GM19239 (cell line): ENCODE measurements around the gene ADARB2.

Source experiments
- DNase-seq: peaks from one replicate; pipeline ENCODE4 v3.0.0; 2011; ENCODE audit warnings: low spot score; ENCODE audit not compliant: insufficient read length
- FAIRE-seq: peaks from 2 replicates; lab custom pipeline; 2011; peaks lifted over from hg19 to GRCh38; lab: Jason Lieb, UNC

The ADARB2 gene

DNA sequence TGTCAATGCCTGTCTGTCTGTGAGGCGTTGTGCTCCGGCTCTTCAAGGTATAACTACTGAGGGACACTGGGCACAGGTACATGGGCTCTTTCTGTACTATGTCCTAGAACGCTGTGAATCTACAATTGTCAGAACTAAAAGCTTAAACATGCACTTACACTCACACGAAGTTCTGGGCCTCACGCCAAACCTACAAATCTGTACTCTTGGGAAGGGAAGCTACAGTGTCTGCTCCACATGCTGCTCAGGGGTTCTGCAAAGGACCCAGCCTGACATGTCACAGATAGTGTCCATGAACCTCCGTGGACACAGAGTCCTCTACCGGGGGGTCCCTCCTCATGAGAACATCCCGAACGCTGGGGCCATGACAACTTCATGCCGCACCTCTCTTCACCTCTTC lies 412.4 kb downstream of the ADARB2 start:
- no peak for DNase-seq
- FAIRE-seq = no peak

DNA sequence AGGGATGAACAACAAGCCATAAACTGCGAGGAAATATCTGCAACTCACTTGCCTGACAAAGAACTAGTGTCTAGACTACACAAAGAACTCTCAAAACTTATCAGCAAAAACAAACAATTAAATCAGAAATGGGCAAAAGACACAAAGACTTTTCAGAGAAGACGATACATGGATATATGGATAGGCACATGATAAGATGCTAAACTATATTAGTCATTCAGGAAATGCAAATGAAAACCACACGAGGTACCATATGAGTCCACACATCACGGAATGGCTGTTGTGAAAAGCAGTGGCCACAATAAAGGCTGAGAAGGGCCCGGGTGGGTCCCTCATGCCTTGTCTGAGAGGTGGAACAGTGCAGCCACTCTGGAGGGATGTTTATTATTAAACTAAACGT lies 413.4 kb downstream of the ADARB2 start:
- DNase-seq = no peak
- no peak for FAIRE-seq

DNA sequence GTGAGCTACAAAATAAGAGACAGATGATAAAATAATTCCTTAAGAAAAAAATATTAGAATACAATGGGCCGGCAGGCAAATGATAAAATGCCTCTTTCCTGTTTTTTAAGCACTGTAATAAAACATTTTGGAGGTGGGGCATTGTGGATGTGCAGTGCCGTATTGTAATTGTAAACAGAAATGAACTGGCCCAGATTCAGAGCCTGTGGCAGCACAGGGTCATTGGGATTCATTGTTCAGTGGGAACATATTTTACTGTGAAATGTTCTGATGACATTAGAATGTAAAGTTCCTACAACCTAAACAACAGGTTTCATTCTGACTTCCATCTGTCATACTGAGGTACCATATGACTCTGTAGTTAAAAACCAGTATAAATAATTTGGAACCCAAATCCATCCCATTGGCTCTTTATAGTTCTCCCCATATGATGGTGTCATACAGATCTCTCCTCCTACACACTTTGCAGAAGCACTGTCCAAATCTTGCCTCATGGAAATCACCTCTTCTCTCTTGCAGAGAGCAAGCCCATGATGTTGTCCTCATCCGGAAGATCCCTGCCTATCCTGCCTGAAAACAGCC lies 416.5 kb downstream of the ADARB2 start:
- no peak for DNase-seq
- no peak for FAIRE-seq

DNA sequence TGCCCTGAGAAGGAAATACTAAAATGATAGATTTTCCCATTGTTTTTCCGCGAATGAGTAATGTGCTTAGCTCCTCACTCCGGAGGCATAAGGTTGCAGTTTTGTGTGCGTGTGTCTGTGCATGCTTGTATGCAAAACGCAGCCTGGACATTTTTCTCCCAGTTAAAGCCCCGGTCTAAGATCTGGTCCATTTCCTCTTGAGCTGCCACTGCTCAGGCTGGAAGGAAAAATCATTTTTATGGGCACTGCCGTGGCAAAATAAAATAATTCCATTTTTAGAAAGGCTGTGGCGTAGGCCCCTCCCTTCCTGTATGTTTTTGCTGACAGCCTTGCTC lies 420.5 kb downstream of the ADARB2 start:
- DNase-seq (no peak), FAIRE-seq (no peak)

DNA sequence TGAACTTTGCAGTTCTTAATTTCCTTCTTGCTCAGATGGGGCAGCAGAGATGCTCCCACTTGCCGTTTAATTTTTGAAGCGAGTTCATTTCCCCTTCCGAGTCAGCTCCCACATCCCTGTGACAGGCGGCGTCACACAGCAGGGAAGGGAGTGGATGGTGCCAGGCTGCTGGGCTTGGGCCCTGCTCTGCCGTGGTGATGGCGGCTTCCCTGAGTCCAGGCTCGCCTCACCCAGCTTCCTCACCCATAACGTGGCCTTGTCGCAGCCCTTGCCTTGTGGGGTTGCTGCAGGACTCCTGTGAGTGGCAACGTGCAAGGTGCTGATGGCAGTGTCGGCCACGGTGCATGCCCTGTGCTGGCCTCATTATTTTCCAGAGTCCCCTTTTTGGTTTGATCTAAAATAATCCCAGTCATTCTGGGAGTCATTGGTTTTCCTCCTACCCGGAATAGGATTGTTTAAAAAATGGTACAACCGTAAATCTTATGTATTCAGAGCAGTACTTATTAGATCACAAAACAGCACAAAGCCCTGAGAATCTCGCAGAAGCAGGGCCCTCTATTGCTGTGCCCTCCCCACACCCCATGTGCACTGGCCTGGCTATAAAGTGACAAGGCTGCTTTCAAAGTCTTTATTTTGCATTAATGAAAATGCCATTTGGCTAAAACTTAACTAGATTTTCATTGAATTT lies 421.1 kb downstream of the ADARB2 start:
- no peak for FAIRE-seq
- DNase-seq = no peak

DNA sequence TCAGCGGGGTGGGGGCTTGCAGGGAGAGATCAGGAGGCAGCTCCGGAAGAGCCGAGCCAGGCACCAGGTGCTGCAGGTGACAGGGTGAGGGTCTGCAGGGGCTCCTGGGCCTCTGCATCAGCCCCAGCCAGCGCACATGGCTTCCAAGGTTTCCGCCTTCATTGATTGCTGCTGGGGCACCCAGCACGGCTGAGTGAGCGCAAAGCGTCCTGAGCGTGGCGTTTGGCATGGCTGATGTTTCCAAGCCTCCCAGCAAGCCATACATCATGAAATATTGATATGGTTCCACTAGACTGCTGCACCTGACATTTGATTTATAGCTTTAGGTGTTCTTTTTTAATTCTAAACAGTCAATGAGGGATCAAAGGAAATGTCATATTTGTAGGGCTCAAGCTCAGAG lies 422.1 kb downstream of the ADARB2 start:
- DNase-seq = no peak
- no peak for FAIRE-seq

DNA sequence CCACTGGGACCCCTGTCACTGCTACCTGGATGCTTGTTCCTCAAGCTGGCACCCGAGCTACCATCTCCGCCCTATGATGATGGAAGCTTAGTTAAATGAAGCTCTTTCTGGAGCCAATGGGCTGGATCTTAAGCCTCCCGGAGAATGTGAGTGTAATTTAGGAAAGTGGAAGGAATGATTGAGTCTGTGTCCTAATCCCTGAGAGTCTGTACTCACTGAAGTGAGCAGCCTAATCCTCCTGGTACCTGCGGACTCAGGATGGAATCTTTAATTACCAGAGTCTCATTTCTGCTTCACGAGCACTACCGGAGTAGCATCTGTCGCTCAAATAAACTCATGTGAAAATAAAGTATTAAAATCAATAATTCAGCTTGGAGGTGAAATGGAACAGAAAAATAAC lies 425.6 kb downstream of the ADARB2 start:
- FAIRE-seq = no peak
- no peak for DNase-seq

DNA sequence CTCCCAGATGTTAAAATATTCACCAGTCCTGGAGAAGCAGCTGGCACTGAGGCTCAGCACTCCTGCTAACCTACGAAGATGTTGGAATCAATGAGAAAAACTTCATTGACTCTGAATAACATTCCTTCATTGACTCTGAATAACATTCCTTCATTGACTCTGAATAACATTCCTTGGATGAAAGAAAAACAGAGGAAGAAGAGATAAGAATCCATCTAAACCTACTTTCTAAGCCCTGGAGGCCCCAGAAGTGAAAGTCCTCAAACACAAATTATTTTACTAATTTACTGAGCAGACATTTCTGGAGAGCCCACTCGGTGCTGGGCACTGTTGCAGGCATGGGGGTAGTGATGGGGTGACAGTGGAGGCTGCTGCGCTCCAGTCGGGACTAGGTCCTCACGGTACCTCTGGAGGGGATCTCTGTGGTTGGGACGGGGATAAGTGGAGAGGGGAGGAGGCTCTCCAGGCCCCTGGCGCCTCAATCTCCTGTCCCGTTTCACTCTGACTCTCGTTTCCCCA lies 427.0 kb downstream of the ADARB2 start:
- no peak for DNase-seq

DNA sequence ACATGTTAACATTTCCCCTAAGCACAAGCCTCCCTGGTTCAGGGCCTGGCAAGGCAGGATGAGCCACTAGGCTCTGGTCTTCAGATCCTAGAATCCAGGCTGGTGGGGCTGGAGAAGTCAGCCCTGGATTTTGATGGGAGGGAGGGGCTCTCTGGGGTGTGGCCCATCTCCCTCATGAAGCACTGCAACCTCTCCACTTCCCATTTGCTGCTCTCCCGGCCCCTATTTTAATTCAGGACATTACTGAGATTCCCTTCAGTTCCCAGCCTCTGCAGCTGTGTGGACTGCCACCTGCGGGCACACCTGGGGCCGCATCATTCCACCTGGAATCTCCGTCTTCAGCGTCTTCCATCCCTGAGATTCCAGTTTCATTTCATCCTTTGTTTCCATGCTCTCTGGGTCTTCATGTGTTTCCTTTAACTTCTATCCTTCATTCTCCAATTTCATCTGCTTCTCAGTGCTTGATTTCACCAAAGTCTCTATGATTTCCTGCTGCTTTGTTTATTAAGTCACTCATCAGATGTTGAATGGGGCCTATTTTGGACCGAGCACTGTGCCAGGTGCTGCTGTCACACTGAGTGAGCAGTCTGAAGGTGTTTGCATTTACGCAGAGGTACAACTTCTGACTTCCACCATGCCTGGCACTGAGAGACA lies 427.6 kb downstream of the ADARB2 start:
- FAIRE-seq (no peak), DNase-seq (no peak)

More for the DNA sequence above, 427.0 kb downstream of the ADARB2 start:
- no peak for FAIRE-seq

DNA sequence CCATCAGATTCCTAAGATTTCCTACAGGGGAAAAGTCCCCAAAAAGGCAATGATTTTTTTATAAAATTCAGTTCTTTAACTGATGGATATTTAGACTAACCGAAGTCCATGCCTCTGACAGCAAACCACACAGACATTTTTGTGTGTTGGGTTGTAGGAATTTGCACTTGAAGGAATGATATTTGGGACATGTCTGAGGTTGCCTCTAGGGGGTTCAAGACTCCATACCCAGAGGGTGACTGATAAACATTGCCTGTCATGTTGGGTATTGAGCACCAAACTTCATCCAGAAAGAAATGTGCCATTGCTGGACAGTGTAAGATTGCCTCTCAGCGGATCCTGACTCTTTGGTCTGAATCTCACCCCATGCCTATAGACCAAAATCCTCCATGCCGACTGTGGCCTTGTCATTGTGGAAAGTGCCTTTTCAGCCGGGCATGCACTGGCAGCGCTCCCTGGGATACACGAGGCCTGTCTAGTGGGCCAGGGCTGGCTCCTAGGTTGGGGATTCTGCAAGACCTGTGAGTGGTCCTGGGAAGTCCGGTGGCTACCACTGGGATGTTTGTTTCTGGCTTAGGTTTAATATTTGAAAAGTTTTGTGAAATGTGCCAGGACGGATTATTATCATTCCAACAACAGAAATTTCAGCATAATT lies 428.2 kb downstream of the ADARB2 start:
- FAIRE-seq (no peak), DNase-seq (no peak)

DNA sequence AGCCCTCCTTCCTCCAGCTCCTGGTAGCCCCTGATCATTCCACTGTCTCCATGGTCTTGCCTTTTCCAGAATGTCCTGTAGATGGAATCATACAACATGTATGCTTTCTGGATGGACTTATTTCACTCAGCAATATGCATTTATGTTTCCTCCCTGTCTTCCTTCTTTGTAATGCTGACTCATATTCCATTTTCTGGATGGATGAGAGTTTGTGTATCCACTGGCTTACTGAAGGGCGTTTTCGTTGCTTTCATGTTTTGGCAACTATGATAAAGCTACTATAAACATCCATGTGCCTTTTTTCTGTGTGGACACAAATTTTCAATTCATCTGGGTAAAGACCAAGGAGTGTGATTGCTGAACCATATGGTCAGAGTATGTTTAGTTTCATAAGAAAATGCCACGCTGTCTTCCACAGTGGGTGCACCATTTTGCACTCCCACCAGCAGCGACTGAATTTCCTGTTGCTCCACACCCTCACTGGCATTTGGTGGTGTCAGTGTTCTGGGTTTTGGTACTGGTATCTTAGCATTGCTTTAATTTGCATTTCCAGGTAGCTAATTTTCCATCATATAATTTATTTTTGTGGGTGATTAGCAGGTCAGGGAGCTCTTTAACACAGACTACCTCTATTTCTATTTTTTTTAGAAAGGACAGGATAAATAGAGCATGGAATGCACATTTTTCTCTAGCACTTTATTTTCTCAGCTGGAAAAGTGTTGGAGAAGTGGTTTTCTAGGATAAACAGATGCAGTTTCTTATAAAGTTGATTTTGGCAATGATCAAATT lies 429.0 kb downstream of the ADARB2 start:
- no peak for DNase-seq
- no peak for FAIRE-seq

DNA sequence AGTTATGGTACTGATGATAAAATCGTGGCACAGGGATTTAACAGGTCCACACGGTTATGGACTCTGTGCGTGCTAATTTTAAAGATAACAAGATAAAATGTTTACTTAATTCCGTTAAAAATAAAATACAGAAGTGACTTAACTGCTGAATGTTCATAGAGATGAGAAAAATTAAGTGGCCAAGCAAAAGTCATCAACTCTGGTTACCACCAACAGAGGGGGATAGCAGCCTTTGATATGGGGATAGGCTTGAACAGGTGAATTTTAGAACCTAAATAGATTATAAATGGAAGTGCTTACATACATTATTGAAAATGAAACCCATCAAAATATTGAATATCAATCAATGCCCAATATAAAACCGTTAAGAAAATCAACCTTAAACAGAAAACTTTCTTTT lies 436.2 kb downstream of the ADARB2 start:
- DNase-seq (no peak), FAIRE-seq (no peak)

DNA sequence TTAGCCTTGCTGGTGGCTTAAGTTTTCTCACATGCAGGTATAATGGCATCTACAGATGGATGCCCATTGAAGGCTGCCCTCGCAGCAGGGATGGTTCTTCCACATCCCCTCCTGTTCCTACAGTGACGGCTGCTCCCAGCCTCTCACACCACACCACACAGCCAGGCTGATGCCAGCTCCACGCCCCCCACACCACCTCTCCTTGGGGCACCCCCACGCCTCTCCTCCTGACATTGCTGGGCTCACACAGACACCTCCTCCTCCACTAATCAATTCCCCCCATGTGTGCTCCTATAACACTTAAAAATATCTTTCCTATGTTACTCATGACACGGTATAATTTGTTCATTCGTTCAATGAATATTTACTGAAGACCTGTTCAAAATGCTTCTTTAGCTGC lies 437.1 kb downstream of the ADARB2 start:
- FAIRE-seq = no peak
- no peak for DNase-seq

DNA sequence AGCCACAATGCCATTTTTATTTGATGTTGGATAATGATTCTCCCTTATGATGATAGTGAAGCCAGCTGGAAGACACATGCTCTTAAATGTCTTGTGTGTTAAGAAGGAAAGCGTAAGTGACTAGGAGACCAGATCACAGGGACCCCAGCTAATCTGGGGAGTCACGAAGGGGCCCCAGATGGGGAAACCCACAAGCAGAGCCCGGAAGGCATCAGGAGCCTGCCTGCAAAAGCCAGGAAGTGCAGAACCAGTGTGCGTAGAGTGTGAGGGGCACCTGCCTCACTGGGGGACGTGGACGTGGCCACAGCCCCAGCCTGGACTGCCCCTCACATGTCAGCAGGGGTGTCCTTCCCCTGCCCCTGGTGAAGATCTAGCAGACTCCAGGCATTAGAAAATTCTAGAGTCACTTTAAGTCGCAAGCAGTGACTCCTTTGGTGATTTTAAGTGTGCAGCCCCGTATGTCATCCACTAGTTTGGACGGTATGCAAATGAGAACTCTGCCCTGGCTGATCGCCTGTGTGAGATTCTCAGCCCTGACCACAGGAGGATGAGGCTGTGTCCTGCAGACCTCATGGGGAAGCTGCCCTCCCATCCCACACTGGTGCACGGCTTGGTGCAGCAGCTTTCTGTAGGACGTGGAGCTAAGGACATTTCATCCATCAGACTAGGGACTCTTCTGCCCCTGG lies 438.1 kb downstream of the ADARB2 start:
- no peak for FAIRE-seq
- no peak for DNase-seq

DNA sequence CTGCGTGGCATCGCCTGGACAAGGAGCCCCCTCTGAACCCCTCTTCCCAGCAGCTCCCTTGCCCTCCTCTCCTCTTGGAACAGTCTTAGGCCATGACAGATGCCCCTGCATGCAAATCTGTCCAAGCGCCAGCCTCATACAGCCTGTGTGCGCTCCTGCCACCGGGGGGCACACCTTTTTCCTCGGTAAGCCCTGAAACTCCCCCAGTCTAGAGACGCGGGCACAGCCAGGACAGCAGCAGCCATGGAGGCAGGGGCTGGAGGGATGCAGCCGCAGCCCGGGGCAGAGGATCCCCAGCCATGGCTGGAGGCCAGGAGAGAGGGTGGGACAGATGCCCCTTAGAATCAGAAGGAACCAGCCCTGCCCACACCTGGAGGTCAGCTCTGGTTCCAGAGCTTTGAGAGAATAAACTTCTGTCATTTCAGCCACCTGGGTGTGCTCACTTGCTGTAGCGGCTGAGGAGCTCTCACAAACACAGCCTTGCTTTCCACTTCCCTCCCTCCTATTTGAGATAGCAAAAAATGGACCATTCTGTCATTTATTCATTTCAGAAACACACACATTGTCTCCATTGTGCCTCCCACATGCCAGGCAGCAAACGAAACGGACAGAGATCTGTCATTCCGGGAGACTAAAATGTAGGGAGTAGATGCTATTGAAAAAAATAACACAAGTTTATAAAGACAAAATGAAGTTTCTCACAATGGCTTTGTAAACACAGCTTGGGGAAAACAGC lies 439.6 kb downstream of the ADARB2 start:
- no peak for FAIRE-seq

DNA sequence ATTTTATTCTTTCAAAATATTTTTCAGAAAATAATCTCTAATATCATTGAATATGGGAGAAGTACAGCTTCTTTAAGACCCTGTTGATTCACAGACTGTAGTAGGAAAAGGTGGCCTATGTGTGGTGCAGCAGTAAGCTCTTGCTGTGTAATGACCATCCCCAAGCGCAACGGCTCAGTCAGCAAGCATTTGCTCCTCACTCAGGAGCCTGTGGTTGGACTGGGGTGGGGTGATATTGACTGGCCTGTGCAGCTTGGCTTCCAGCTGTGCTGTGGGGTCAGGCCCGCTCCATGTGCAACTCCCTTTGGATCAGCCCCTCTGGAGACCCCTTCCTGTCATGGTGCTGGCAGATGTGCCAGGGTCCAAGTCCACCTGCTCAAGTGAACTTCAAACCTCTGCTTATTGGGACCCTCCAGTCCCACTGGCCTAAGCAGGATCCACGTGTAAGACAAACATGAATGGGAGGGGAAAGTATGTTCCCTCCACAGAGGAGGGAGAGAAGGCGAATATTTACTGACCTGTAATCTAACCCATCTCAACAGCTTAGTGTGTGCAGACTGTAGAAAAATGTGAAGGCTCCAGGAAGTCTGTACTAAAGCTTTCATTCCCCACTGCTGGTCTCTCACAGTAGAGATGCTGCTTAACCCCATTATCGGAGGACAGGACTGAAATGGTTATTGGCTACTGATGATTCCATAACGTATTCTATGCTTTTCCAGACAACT lies 441.4 kb downstream of the ADARB2 start:
- FAIRE-seq = no peak
- DNase-seq = no peak

More for the DNA sequence above, 439.6 kb downstream of the ADARB2 start:
- DNase-seq = no peak

DNA sequence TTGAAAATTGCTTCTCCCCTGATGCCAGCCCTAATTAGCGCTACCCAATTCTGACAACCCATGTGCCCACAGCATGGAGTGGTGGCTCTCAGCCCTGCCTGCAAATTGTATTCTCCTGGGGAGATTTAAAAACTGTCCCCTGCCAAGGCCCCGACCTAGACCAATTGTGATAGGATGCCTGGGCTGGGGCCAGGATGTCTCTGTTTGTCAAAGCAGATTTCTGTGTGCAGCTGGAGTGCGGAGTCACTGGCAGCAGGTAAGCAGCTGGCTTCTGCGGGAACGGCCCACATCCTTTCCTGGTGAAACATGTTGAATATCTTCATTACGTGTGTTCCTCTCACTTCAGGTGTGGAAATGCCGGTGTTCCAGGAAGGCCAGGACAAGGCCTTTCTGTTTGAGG lies 442.6 kb downstream of the ADARB2 start:
- DNase-seq (no peak), FAIRE-seq (no peak)

DNA sequence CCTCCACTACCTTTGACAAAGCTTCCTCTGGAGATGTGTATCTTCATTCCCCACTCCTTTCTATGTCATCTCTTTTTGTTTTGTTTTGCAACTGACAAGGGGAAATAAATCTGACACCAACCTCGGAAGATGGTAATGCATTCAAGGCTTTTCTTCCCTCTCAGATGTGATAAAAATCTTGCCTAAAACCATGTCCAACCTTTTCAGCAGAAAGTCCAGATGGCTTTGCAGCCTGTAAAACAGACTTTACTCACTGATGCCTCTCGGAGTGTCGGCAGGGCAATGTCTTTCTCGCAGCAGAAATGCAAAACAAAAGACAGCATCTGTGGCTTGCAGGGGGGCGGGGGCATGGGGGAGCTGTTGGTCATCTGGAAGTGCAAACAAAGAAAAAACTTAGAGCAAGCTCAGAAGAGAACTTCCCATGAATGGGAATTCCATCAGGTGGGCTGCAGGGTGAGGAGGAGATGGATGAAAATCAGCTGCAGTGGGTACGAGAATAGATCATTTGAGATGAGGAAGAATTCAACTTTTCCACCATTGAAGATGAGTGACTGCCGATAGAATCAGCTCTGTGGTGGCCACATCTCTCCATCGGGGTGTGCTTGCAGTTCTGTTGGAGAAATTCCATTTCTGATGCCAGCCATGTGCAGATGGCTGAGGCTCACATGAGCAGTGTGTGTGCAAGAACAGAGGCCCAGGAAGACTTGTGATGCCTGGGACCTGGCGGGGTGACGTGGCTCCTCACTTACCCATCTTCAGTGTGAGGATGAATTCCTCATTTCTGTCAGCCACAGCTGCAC lies 443.5 kb downstream of the ADARB2 start:
- FAIRE-seq = no peak

More for the DNA sequence above, 443.5 kb downstream of the ADARB2 start:
- no peak for DNase-seq
